HG03060 (cell line): Measurements from ENCODE around the gene IFI44L.
A peak's percentile ranks its signal among the peaks of the same experiment; 100 is the strongest.

ENCODE experiments used
- ATAC-seq: cut with Tn5 transposase; IDR thresholded peaks from one replicate; pipeline ENCODE4 v1.9.1; 2021; ENCODE audit warnings: low read depth, moderate number of reproducible peaks; ENCODE audit not compliant: unreplicated experiment

Gene IFI44L

DNA sequence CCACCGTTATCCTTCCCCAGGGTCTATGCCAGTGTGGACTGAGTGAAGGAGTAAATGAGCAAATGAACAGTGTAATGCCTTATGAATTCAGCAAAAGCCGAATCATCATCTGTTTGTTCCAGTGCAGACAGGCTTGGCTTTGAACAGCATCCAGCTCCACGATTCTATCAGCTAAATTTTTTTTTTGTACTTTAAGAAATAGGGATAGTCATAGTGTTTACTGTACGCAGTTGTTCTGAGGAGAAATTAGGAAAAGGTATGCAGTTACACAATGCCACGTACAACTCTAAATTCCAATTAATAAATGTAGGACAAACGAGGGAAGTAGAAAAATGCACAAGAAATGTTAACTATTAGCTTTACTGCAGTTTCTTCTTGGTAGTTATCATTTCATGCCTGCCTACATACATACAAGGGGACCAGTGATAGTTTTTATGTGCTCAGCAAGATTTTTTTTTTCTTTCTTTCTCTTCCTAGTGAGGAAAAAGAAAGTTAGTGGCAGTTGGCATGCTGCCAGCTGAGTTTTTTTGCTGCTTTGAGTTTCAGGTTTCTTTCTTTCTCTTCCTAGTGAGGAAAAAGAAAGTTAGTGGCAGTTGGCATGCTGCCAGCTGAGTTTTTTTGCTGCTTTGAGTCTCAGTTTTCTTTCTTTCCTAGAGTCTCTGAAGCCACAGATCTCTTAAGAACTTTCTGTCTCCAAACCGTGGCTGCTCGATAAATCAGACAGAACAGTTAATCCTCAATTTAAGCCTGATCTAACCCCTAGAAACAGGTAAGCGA, at the start of gene IFI44L:
IFI44L (plus strand) TSS at position 646 of the 777 bp plus-strand sequence. CDS start 7,468 bp downstream, outside the sequence.
- peak; percentile 33 for ATAC-seq

DNA sequence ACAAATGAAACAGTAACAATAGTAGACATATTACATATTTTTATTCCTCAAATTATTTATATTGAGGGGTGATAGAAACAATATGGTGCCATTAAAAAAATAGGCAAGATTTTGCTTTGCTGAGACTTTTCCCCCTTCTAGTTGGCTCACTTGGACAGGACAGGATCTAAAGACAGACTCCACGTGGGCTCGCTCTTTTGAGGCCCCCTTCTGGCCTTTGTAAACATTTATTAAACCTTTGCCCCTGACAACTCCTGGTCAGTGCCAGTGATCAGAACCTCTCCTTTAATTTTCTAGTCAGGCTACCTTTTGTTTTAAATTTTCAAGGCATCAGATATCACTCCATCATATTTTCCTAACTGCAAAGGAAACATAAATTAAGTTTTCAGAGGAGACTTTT, 49.7 kb upstream of the IFI44L start:
- ATAC-seq, result no peak

DNA sequence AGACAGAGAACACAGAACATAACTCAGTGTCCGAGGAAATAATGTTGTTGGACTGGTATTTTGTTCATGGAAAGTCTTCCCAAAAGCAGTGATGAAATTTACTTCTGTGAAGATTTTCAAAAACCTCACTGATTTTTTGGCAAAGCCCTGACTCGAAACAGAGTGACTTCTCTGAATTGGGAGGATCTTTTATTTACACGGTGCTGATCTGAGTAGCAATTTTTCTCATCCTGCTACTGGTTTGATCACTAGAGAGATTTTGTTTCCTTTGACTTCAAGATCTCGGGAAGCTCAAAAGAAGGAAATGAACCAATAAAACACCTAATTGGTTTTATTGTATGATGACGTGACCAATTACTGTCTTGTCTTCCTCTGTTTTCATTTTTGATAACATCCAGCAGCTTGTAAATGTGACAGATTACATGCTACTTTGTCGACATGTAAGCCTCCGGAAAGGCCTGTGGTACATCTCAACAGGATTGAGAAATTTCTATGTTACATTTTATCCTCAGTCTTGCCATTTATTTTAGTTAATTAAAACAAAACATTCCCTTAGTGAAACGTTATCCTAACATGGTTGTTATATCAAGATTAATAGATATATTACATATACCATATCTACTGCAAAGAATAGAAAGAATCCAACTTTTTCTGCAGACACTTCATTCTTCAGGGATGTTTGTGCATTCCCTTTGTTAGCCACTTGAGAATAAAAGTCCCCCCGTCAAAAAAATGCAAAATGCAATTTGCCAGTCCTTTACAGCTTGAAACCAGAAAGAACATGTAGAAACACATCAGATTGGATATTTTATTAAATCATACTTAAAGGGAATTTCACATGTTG, 42.8 kb upstream of the IFI44L start:
- no peak for ATAC-seq

DNA sequence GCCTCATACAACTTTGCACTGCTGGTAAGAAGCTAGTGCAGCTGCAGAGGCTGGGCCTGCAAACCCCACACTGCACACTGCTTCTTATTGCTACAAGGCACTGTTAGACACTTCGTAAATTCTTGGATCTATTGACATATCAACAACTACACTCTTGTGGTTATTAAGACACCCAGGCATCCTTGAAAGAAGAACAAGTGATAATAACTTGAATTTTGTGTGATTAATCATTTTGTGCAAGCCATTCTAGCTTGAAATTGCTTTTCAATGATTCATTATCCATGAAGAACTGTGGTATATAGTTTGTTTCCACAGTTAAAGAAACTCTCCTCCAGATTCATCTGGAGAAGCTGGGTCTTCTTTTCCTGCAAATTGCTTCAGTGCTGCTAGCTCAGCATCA, 33.7 kb upstream of the IFI44L start:
- ATAC-seq, result no peak

GRCh38 chr1:78587211-78587610, 33.0 kb upstream of the IFI44L start:
- ATAC-seq, result no peak

DNA sequence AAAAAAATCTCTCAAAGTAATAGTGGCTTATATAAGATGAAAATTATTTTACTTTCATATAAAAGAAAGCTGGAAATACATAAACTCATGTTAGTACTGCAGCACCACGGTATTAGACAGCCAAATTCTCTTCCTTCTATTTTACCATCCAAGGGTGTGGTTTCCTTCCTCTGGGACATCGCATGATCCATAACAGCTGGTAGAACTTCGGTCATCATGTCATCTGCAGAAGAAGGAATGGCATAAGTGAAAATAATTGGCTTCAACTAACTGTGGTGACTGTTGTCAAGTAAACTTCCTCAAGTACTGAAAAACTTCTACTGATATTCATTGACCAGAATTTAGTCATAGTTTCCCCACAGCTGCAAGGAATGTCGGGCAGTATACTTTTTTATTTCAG, 28.3 kb upstream of the IFI44L start:
- ATAC-seq, result no peak

- no peak for ATAC-seq
These were observed 21.0 kb upstream of the IFI44L start for GRCh38 chr1:78599294-78599693.

- no peak for ATAC-seq
These were observed 19.2 kb upstream of the IFI44L start for GRCh38 chr1:78601068-78601467.

DNA sequence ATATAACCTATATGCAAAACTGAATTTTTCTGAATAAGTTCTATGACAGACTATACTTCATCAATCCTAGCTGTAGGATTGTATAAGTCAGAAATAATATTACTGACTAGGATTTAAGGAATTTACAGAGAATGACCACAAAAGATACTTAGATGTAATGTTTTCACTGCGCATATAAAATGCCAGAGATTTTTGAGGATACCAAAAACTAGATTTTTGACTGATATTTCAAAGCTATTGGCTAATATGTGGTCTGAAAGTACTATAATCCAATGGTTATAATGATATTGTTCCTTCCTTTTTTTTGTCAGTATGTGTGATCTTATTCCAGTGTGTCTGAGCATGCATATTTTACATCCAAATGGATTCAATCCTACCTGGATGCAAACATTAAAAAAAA, 17.0 kb upstream of the IFI44L start:
- ATAC-seq, result no peak

GRCh38 chr1:78604643-78605042, 15.6 kb upstream of the IFI44L start:
- ATAC-seq, result no peak

- no peak for ATAC-seq
These were observed 14.0 kb upstream of the IFI44L start for GRCh38 chr1:78606274-78606673.

DNA sequence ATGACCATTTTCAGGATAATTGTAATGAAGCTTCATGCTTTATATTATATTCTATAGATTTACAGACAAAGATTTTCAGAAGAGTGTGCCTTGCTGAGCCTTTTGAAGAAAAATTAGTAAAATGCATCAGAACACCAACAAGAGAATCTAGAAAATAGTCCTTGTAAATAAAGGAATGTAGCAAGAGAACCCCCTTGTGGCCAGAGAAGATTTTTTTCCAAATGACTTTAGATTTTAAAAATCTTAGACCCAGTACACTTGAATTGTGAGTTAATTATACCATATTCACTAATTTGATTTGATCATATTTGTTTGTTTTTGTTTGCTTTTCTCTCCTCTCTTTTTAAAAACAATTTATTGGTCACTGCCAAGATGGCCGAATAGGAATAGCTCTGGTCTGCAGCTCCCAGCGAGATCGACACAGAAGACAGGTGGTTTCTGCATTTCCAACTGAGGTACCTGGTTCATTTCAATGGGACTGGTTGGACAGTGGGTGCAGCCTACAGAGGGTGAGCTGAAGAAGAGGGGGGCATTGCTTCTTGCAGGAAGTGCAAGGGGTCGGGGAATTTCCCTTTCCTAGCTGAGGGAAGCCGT, 12.8 kb upstream of the IFI44L start:
- ATAC-seq, result no peak

DNA sequence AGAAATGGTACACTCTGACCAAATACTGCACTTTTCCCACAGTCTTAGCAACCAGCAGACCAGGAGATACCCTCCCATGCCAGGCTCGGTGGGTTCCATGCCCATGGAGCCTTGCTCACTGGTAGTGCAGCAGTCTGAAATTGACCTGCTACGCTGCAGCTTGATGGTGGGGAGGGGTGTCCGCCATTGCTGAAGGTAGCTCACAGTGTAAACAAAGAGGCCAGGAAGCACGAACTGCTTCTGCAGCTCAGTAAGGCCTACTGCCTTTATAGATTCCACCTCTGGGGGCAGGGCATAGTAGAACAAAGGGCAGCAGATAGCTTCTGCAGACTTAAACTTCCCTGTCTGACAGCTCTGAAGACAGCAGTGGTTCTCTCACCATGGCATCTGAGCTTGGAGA, 12.3 kb upstream of the IFI44L start:
- ATAC-seq, result no peak

- ATAC-seq, result peak; percentile 24
These were observed 2.6 kb upstream of the IFI44L start for GRCh38 chr1:78617615-78618026.

DNA sequence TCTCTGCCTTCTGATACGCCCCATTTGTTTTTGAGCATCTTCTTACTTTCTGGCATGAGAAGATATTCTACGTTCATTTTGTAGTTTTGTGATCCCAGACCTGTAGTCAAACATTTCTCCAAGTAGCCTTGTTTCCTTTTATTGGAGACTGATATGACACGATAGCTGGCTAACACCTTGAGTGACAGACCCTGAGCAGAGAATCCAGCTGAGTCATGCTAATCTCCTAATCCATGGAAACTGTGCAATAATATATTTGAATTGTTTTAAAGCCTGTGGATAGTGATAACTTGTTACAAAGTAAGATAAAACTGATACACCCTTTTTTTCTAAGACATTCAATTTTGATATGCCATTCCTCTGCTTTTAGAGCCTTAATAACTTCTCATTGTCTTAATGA, 1.2 kb upstream of the IFI44L start:
- no peak for ATAC-seq

GRCh38 chr1:78619446-78619802, 824 bp upstream of the IFI44L start:
- ATAC-seq, result peak; percentile 4

GRCh38 chr1:78620666-78621065, 418 bp downstream of the IFI44L start:
- no peak for ATAC-seq

DNA sequence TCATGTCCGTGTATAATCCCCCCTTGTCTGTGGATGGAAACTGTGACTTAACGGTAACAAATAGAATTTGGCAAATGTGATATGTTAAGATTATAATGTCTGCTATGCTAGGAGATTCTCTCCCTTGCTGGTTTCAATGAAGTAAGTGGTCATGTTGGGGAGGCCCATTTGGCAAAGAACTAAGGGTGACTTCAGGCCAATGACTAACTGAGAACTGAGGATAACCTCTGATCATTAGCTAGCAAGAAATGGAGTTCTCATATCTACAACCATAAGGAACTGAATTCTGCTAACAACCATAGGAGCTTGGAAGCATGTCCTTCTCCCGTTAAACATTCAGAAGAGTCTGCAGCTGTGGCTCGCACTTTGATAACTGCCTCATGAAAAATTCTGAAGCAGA, 2.3 kb downstream of the IFI44L start:
- no peak for ATAC-seq

GRCh38 chr1:78624035-78624434, 3.8 kb downstream of the IFI44L start:
- ATAC-seq, result no peak

- ATAC-seq, result no peak
These were observed 7.1 kb downstream of the IFI44L start for GRCh38 chr1:78627321-78627720.

DNA sequence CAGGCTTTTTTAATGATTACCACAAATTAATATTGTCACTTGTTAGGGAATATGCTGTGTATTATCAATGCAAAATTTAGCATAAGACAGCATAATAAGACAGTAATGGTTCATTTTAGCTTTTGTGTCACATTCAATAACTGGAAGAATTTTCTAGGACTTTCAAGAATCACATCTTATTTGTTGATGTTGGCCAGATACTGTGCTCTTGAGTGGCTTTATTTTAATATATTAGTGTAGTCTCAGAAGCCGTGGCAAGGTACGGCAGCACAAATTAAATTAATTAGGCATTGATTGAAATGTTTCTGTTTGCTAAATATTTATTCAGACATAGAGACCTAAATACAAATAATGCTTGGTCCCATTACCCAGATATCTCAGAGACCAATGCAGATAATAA, 10.4 kb downstream of the IFI44L start:
- no peak for ATAC-seq
